ENCODE data around the gene CORO2B. TPM values are rescaled to one million over a fixed set of nuclear protein-coding genes. Genes with fewer than 3 reads are reported as not detected.
A peak's percentile ranks its signal among the peaks of the same experiment; 100 is the strongest.

The CORO2B gene
- total RNA-seq, 1 donor from 2014 or later: 3.6 TPM

DNA sequence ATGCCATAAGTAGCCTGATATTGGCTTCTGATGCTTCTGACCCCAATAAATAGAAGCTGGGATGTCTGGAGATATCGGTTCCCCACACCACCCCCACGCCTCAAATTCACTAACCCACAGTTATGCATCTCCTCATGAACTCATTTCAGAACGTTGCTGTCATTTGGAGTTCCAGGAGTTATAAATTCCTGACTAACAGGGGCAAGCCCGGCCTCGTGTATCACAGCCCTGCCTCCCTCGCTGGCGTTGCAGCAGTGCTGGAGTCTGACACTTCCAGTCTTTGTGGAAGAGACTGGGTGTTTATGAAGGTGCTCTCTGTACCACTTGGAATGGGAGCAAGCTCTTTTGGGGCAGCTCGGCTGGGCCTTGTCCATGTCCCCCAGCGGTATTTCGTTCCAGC is 140.9 kb downstream of the CORO2B start:
- Histone ChIP-seq H3K4me1 (no peaks in the 10 kb centered on the region), H3K27me3 (no peaks in the 10 kb centered on the region), H3K9me3 (no peaks in the 10 kb centered on the region), H3K27ac (no peak overlapping the region), H3K4me3 (no peak overlapping the region), H3K36me3 (no peaks in the 10 kb centered on the region)
- intact Hi-C loops (cut with DNase I): no loop called here
- ATAC-seq (no peak), DNase-seq (no peak)
- TF ChIP-seq, protein P1, sequence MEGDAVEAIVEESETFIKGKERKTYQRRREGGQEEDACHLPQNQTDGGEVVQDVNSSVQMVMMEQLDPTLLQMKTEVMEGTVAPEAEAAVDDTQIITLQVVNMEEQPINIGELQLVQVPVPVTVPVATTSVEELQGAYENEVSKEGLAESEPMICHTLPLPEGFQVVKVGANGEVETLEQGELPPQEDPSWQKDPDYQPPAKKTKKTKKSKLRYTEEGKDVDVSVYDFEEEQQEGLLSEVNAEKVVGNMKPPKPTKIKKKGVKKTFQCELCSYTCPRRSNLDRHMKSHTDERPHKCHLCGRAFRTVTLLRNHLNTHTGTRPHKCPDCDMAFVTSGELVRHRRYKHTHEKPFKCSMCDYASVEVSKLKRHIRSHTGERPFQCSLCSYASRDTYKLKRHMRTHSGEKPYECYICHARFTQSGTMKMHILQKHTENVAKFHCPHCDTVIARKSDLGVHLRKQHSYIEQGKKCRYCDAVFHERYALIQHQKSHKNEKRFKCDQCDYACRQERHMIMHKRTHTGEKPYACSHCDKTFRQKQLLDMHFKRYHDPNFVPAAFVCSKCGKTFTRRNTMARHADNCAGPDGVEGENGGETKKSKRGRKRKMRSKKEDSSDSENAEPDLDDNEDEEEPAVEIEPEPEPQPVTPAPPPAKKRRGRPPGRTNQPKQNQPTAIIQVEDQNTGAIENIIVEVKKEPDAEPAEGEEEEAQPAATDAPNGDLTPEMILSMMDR (IDR thresholded peaks at IDR 0.05): no peak

DNA sequence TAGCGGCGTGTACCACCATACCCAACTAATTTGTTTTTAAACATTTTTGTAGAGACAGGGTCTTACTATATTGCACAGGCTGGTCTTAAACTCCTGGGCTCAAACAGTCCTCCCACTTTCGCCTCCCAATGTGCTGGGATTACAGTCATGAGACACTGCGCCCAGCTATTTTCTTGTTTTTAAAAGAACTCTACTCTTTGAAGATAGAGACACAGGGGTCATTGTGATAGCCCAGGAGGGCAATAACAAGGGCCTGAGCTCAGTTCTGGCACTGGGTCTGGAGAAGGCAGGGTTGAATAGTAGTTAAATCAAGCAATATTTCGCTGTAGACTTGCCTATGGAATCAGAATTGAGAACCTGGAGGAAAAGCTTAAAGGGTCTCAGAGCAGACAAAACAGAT is 143.1 kb downstream of the CORO2B start:
- Histone ChIP-seq H3K9me3 (no peaks in the 10 kb centered on the region), H3K27ac (no peak overlapping the region), H3K36me3 (no peaks in the 10 kb centered on the region), H3K4me3 (no peak overlapping the region), H3K4me1 (peaks cover 4% of the 10 kb centered on the region), H3K27me3 (no peaks in the 10 kb centered on the region)
- no peak for ATAC-seq
- intact Hi-C loops (cut with DNase I): no loop called here
- TF ChIP-seq, protein P1 (IDR thresholded peaks at IDR 0.05): no peak
- DNase-seq: no peak

- TF ChIP-seq, protein P1 (IDR thresholded peaks at IDR 0.05): no peak
- no peaks in the 10 kb centered on the region for H3K9me3 ChIP-seq
- H3K4me3 ChIP-seq: no peak overlapping the region
- H3K27me3 ChIP-seq: no peaks in the 10 kb centered on the region
- no peak for DNase-seq
- intact Hi-C loops (cut with DNase I): no loop called here
- no peak overlapping the region for H3K27ac ChIP-seq
- H3K4me1 ChIP-seq: peaks cover 10% of the 10 kb centered on the region
- peak; percentile 64 for ATAC-seq
- no peaks in the 10 kb centered on the region for H3K36me3 ChIP-seq
Measured at GRCh38 chr15:68725736-68726135, 146.9 kb downstream of the CORO2B start.

- H3K27ac ChIP-seq: no peak overlapping the region
Measured at GRCh38 chr15:68726246-68726645, 147.5 kb downstream of the CORO2B start.

DNA sequence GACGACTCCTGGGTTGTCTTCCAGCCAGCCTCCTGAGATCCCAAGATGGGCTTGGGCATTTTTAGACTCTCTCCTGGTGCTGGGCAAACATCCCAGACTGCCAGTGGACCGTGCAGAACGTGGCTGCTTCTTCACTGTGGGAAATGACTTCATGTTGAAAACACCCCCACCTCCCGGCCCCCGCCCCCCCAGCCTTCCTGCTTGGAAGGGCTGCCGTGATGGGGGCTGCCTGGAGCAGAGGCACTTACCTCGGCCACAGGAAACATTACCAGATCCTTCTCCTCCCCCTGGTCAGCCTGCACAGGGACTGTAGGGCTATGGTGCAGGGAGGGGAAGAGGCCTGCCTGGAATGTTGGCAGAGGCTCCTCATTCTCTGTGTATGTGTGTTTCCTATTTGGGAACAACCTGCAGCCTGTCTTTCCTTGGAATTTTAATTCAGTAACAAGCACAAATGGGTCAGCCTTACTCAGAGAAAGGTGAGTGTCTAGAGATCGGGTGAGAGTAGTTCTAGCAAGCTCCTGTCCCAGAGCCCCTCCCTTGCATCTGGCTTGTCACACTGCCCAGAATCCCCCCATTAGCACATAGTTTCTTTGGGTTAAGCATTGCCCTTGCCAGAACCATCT is 151.1 kb downstream of the CORO2B start:
- intact Hi-C loops (cut with DNase I): loop anchor here (5.0 kb wide), 1 partner anchor 147 kb away; no protein-coding TSS in a partner anchor
- Histone ChIP-seq H3K4me3 (no peak overlapping the region), H3K27me3 (no peaks in the 10 kb centered on the region), H3K9me3 (no peaks in the 10 kb centered on the region), H3K4me1 (peaks cover 10% of the 10 kb centered on the region), H3K36me3 (no peaks in the 10 kb centered on the region), H3K27ac (no peak overlapping the region)
- no peak for DNase-seq
- peak; percentile 46 for ATAC-seq
- TF ChIP-seq, protein P1 (IDR thresholded peaks at IDR 0.05): no peak

More at GRCh38 chr15:68726246-68726645, 147.5 kb downstream of the CORO2B start:
- intact Hi-C loops (cut with DNase I): no loop called here
- TF ChIP-seq, protein P1 (IDR thresholded peaks at IDR 0.05): no peak
- no peaks in the 10 kb centered on the region for H3K36me3 ChIP-seq
- H3K4me1 ChIP-seq: peaks cover 10% of the 10 kb centered on the region
- no peak overlapping the region for H3K4me3 ChIP-seq
- no peaks in the 10 kb centered on the region for H3K9me3 ChIP-seq
- no peaks in the 10 kb centered on the region for H3K27me3 ChIP-seq
- ATAC-seq (no peak), DNase-seq (no peak)
